SU-DHL-6 (cell line): Measurements from ENCODE around the gene CRADD.

Experiments used
- H2AFZ ChIP-seq: fragments of 200-600 bp; sonication (generic); 2 replicates; pipeline ENCODE4 v1.6.1; 2014; ENCODE audit warnings: low read depth, mild to moderate bottlenecking, moderate library complexity, mixed read lengths, antibody characterized with exemption, low read length; ENCODE audit not compliant: severe bottlenecking
- H3F3A ChIP-seq: fragments of 200-600 bp; shearing (Covaris generic); 2 replicates; pipeline ENCODE4 v1.6.0; 2016; ENCODE audit warnings: antibody characterized with exemption, mild to moderate bottlenecking; ENCODE audit not compliant: insufficient read depth
- H3K27ac ChIP-seq: fragments of 200-600 bp; sonication (generic); 2 replicates; pipeline ENCODE4 v1.5.1; 2016; ENCODE audit warnings: low read depth, mild to moderate bottlenecking, low read length, moderate library complexity, mixed read lengths
- H3K27me3 ChIP-seq: fragments of 200-600 bp; sonication (generic), shearing (Covaris generic); 2 replicates; pipeline ENCODE4 v1.6.0; 2014; ENCODE audit warnings: mild to moderate bottlenecking, low read length
- H3K36me3 ChIP-seq: fragments of 200-600 bp; sonication (generic); 2 replicates; pipeline ENCODE4 v1.6.1; 2014; ENCODE audit warnings: mild to moderate bottlenecking, low read length, mixed read lengths
- H3K4me2 ChIP-seq: fragments of 300-600, 200-600 bp; shearing (Covaris generic), sonication (generic); 2 replicates; pipeline ENCODE4 v1.6.0; 2014; ENCODE audit warnings: low read length, low read depth, mild to moderate bottlenecking; ENCODE audit not compliant: poor library complexity, severe bottlenecking
- H3K4me3 ChIP-seq: fragments of 200-600 bp; sonication (generic); 2 replicates; pipeline ENCODE4 v1.5.1; 2014; ENCODE audit warnings: antibody characterized with exemption, low read length, mild to moderate bottlenecking, mixed read lengths; ENCODE audit not compliant: insufficient read depth, poor library complexity, severe bottlenecking
- H3K79me2 ChIP-seq: fragments of 200-600 bp; sonication (generic); 2 replicates; pipeline ENCODE4 v1.6.1; 2014; ENCODE audit warnings: mild to moderate bottlenecking, low read length, moderate library complexity; ENCODE audit not compliant: insufficient read depth
- H3K9ac ChIP-seq: fragments of 200-600 bp; sonication (generic); 2 replicates; pipeline ENCODE4 v1.7.0; 2014; ENCODE audit warnings: mild to moderate bottlenecking, low read length
- H3K9me2 ChIP-seq: fragments of 200-600 bp; sonication (generic); replicated peaks from 2 replicates; pipeline ENCODE4 v1.6.1; 2014; ENCODE audit warnings: low read length; ENCODE audit not compliant: insufficient read depth
- H3K9me3 ChIP-seq: fragments of 200-600 bp; sonication (generic); 2 replicates; pipeline ENCODE4 v1.6.1; 2014; ENCODE audit warnings: low read length, mixed read lengths; ENCODE audit not compliant: insufficient read depth
- H4K20me1 ChIP-seq: fragments of 200-600 bp; sonication (generic); 2 replicates; pipeline ENCODE4 v1.6.1; 2014; ENCODE audit warnings: low read depth, mild to moderate bottlenecking, antibody characterized with exemption, low read length, moderate library complexity, mixed read lengths
- EZH2phosphoT487 ChIP-seq: fragments of 200-600 bp; sonication (generic), shearing (Covaris generic); conservative IDR thresholded peaks from 2 replicates; pipeline ENCODE4 v1.6.1; 2018; ENCODE audit warnings: mild to moderate bottlenecking, antibody characterized with exemption, low read length, moderate library complexity, mixed read lengths
- TF ChIP-seq, protein P1 (sequence below): fragments of 200-600 bp; sonication (generic); IDR thresholded peaks from one replicate; pipeline ENCODE4 v1.5.1; 2017; ENCODE audit warnings: antibody characterized with exemption, mild to moderate bottlenecking, low read length, moderate library complexity; ENCODE audit not compliant: insufficient read depth, poor library complexity, severe bottlenecking

Gene CRADD

GRCh38 chr12:93880853-93881522 is 203.8 kb downstream of the CRADD start:
- H3K9me3 ChIP-seq = no peaks in the 10 kb centered on the region
- no peaks in the 10 kb centered on the region for H3F3A ChIP-seq
- no peaks in the 10 kb centered on the region for H3K9me2 ChIP-seq
- no peak overlapping the region for H3K4me3 ChIP-seq
- H4K20me1 ChIP-seq = no peaks in the 10 kb centered on the region
- H3K27ac ChIP-seq = no peak overlapping the region
- H3K79me2 ChIP-seq = no peaks in the 10 kb centered on the region
- H3K36me3 ChIP-seq = no peaks in the 10 kb centered on the region
- H2AFZ ChIP-seq = no peak overlapping the region
- H3K27me3 ChIP-seq = no peaks in the 10 kb centered on the region
- TF ChIP-seq, protein P1, sequence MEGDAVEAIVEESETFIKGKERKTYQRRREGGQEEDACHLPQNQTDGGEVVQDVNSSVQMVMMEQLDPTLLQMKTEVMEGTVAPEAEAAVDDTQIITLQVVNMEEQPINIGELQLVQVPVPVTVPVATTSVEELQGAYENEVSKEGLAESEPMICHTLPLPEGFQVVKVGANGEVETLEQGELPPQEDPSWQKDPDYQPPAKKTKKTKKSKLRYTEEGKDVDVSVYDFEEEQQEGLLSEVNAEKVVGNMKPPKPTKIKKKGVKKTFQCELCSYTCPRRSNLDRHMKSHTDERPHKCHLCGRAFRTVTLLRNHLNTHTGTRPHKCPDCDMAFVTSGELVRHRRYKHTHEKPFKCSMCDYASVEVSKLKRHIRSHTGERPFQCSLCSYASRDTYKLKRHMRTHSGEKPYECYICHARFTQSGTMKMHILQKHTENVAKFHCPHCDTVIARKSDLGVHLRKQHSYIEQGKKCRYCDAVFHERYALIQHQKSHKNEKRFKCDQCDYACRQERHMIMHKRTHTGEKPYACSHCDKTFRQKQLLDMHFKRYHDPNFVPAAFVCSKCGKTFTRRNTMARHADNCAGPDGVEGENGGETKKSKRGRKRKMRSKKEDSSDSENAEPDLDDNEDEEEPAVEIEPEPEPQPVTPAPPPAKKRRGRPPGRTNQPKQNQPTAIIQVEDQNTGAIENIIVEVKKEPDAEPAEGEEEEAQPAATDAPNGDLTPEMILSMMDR = no peak
- no peak for TF ChIP-seq EZH2phosphoT487
- H3K9ac ChIP-seq = no peak overlapping the region
- no peak overlapping the region for H3K4me2 ChIP-seq

- no peak overlapping the region for H3K27ac ChIP-seq
- no peak overlapping the region for H3K9ac ChIP-seq
- H3K36me3 ChIP-seq = no peaks in the 10 kb centered on the region
- H3K4me3 ChIP-seq = no peak overlapping the region
- H3K79me2 ChIP-seq = no peaks in the 10 kb centered on the region
- TF ChIP-seq EZH2phosphoT487 = no peak
- TF ChIP-seq, protein P1 = no peak
- no peaks in the 10 kb centered on the region for H3K9me3 ChIP-seq
- H3K9me2 ChIP-seq = no peaks in the 10 kb centered on the region
- no peaks in the 10 kb centered on the region for H4K20me1 ChIP-seq
- no peaks in the 10 kb centered on the region for H3F3A ChIP-seq
- H2AFZ ChIP-seq = no peak overlapping the region
- no peaks in the 10 kb centered on the region for H3K27me3 ChIP-seq
- H3K4me2 ChIP-seq = no peak overlapping the region
Observed at GRCh38 chr12:93882763-93883162, 205.6 kb downstream of the CRADD start.

GRCh38 chr12:93883436-93884154 is 206.4 kb downstream of the CRADD start:
- TF ChIP-seq, protein P1 = no peak
- TF ChIP-seq EZH2phosphoT487 = no peak
- no peak overlapping the region for H2AFZ ChIP-seq
- no peak overlapping the region for H3K4me3 ChIP-seq
- no peaks in the 10 kb centered on the region for H3K9me2 ChIP-seq
- no peaks in the 10 kb centered on the region for H3K9me3 ChIP-seq
- H3K4me2 ChIP-seq = no peak overlapping the region
- H3K9ac ChIP-seq = no peak overlapping the region
- no peaks in the 10 kb centered on the region for H3K36me3 ChIP-seq
- no peaks in the 10 kb centered on the region for H3K27me3 ChIP-seq
- H4K20me1 ChIP-seq = no peaks in the 10 kb centered on the region
- no peaks in the 10 kb centered on the region for H3K79me2 ChIP-seq
- no peak overlapping the region for H3K27ac ChIP-seq
- no peaks in the 10 kb centered on the region for H3F3A ChIP-seq
